Stimulated activated naive CD4-positive, alpha-beta T cell treated with Interleukin-2 at 50 U/mL for 16 hours (primary cell): ENCODE measurements around the gene ICE1.

Experiments
- DNase-seq: peaks from one replicate; lab custom pipeline; 2025; lab: John Stamatoyannopoulos, UW

Gene ICE1

GRCh38 chr5:5539590-5539989, 117.1 kb downstream of the ICE1 start:
- DNase-seq: no peak
